Skeletal muscle cell (primary cell): ENCODE measurements around the gene IRAK1BP1.
"Not testable (repeated sequence)": the region's sequence is repeated elsewhere in the genome, so short reads cannot be mapped to it uniquely, and the experiment has no call there.

Experiments used
- DNase-seq: peaks from one replicate; pipeline ENCODE4 v3.0.0-alpha.2; 2010; ENCODE audit warnings: low read depth
- H3K4me3 ChIP-seq: 2 replicates; pipeline ENCODE4 v1.5.1; 2011; ENCODE audit warnings: low read depth, mild to moderate bottlenecking, control low read depth, low read length, moderate library complexity

Gene IRAK1BP1, protein sequence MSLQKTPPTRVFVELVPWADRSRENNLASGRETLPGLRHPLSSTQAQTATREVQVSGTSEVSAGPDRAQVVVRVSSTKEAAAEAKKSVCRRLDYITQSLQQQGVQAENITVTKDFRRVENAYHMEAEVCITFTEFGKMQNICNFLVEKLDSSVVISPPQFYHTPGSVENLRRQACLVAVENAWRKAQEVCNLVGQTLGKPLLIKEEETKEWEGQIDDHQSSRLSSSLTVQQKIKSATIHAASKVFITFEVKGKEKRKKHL

DNA sequence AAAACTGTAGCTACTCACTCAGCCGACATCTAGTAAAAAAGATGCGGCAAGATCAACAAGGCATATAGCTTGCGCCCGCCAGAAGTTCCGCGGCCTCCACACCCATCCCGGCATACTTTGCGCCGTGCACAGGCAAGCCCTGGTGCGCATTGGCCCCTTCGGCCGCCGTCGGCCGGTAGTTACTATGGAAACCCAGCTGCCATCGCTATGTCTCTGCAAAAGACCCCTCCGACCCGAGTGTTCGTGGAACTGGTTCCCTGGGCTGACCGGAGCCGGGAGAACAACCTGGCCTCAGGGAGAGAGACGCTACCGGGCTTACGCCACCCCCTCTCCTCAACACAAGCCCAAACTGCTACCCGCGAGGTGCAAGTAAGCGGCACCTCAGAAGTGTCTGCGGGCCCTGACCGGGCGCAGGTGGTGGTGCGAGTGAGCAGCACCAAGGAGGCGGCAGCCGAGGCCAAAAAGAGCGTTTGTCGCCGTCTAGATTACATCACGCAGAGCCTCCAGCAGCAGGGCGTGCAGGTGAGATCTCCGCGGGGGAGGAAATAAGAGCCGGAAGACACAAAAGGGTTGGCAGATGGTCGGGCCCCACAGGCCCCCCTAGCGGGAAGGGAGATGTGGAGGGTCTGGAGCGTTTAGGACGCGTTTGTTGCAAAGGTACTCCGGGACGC lies at the start of gene IRAK1BP1:
IRAK1BP1 (plus strand) TSS at position 182 of the 671 bp plus-strand sequence; CDS start at position 208, 26 bp downstream.
- peak; percentile 31 for DNase-seq
- H3K4me3 ChIP-seq = peak within 1 kb of the TSS; percentile 98

DNA sequence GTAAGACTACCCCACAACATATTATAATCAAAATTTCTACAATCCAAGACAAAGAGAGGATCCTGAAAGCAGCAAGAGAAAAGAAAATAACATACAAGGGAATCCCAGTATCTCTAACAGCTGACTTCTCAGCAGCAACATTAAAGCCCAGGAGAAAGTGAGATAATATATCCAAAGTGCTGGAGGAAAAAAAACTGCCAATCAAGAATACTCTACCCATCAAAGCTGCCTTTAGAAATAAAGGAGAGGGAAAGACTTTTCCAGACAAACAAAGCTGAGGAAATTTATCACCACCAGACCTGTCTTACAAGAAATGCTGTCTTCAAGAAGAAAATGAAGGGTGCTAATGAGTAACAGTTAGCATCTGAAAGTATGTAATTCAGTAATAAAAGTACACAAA lies 43.3 kb upstream of the IRAK1BP1 start:
- no peak for DNase-seq
- H3K4me3 ChIP-seq = no peak overlapping the region

DNA sequence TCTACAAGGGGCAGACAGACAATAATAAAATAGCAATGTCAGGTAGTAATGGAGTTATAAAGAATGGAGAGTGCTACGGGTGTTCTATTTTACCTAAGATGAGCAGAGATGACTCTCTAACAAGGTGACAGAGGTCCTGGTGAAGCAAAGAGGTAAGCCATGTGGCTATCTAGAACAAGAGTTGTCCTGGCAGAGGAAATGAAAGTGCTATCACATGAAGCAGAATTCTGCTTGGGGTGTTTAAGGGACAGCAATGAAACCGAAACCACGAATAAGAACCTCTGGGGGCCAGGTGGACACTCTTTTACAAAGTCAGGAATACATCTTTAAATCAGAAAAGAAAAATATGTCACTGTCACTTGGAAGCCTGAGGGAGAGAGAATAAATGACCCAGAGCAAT lies 37.9 kb upstream of the IRAK1BP1 start:
- no peak for DNase-seq
- H3K4me3 ChIP-seq = no peak overlapping the region

DNA sequence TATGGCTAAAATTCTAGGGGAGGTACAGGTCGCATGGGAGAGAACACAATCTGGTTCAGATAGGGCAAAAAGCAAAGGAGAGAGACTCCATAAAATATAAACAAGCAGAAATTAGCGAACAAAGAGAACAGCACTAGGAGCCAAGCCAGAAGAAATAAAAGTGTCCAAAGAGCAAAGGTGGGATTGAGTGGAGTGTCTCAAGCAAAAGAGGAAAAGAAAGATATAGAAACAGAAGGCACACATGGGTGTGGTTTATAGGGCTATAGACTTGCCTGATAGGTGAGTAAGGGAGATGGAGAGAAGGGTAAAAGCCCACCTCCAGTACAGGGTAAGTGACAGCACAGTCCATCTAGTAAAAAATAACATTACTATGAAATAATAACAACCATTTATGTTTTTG lies 36.5 kb upstream of the IRAK1BP1 start:
- no peak for DNase-seq
- no peak overlapping the region for H3K4me3 ChIP-seq

DNA sequence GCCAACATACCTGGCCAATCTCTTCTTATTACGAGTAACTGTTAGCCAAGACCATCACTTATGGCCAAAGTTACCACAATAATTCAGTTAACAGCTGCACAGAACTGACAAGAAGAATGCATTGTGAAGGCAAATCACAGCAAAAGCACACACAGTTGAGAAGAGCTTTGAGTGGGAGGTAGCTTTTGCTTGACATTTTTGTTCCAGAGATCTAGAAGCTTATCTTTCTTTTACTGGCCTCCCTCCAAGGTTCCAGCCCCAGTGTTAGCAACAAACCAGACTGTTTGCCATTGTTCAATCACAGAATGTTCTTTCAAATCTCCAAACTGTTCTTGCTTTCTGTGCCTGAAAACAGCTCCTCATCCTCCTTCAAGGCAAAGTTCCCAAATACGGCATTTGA lies 35.9 kb upstream of the IRAK1BP1 start:
- peak; percentile 11 for DNase-seq
- H3K4me3 ChIP-seq = no peak overlapping the region

DNA sequence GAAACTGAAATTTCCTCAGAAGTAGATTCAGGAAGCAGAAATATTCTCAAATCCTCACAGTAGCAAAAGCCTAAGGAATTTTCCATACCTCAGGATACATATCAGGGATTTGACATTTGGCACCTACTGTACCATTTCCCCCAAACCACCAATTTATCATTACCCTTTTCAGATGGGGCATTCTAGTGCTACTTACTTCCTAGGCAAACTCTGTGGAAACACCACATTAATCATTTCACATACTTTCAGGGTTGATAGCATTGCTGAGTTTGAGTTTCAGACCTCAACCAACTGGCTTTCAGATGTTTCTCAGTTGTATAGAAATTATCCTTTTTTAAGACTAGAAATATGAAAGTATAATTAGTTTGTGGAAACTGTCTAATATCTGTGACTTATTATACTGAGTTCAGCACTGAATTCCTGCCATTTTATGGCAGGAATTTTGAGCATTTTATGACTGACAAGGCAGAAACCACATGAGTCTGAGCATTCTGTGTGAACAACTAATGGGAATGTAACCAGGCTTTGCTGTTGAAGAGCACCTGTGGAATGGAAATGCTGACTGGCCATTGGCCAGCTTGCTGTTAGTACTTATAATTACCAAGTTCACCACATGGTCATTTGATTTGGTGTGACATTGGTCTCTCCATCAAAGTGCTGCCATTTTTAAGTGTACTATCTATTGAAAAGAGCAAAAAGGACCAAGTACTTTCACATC lies 35.1 kb upstream of the IRAK1BP1 start:
- no peak overlapping the region for H3K4me3 ChIP-seq
- DNase-seq = no peak

DNA sequence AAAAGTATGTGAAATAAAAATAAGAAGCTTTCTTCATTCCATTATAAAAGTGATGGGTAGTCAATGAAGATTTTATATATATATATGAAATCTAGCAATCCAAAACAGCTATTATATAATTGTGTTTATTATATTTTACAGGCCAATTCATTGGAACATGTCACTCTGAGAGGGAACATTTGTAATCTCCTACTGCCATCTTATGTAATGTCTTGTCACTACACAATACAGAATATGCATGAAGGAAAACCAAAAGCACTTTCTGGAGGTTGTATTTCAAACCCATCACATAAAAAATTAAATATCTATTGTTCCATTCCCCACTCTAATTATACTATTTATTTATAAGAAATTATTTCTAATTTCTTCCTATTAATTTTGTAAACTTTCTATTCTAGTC lies 31.5 kb upstream of the IRAK1BP1 start:
- no peak overlapping the region for H3K4me3 ChIP-seq
- no peak for DNase-seq

DNA sequence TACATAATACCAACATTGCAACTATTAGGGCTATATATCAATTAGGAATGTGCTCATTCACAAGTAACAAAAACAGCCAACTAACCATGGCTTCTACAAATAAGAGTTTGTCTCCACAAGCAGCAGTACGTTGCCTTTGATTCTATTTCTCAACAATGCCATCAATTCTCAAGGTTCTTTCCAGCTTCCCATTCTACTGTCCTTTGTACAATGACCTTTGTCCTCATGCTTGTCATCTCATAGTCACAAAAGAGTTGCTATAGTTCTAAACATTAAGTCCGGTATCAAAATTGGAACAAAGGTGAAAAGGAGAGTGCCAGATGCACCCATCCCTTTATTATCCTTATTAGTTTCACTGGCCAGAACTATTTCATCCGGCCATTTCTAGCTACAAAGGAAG lies 30.8 kb upstream of the IRAK1BP1 start:
- H3K4me3 ChIP-seq = no peak overlapping the region
- no peak for DNase-seq

DNA sequence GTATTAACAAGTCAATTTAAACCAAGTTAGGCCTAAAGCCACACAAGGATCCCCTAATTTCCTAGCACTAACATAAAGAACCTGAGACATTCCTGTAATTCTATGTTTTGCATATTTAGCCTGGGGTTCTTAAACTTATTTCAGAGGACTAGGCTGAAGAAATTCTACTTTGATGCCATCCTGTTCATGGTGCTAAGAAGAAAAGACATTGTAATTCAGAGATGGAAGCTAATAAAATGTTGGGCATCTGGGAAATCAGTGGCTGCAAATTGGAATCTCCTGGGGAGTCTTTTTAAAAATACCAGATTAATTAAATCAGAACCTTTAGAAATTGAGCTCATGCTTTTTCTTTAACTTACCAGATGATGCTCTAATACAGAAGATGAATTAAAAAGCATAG lies 26.2 kb upstream of the IRAK1BP1 start:
- DNase-seq = no peak

DNA sequence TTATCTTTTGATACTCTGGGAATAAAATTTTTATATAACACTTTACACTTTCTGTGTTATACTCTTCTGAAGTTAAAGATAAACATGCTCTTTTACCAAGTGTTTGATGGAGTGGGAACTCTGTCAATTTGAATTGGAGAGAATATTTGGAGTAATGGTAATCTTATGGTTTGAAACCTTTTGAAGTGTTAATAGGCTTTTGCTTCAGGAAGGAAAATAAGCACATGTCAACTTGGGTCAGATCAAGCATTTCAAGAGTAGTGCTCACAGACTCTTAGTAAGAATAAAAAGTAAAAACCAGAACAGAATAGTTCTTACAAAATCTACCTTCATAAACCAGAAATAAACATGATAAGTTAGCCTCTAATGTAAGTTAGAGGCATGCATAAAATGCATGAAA lies 24.4 kb upstream of the IRAK1BP1 start:
- H3K4me3 ChIP-seq = no peak overlapping the region
- DNase-seq = no peak

More for the DNA sequence above, 26.2 kb upstream of the IRAK1BP1 start:
- H3K4me3 ChIP-seq = no peak overlapping the region

DNA sequence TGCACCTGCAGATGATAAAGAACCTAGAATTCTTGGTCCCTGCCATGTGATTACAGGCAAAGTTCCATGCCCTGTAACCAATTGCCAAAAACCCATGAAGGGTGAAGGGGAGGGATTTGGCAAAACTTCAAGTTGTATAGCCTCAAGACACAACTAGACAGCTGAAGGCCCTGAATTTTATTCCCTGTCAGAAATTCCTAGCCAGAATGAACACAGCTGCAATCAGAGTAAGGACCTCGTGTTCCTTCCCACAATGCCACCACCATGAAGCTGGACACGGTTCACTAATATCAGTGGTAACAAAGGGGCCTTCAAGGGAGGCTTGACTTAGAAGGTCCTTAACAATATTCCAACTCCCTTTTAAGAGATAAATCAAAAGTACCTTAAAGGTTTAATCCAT lies 22.5 kb upstream of the IRAK1BP1 start:
- DNase-seq = peak; percentile 2
- H3K4me3 ChIP-seq = no peak overlapping the region

DNA sequence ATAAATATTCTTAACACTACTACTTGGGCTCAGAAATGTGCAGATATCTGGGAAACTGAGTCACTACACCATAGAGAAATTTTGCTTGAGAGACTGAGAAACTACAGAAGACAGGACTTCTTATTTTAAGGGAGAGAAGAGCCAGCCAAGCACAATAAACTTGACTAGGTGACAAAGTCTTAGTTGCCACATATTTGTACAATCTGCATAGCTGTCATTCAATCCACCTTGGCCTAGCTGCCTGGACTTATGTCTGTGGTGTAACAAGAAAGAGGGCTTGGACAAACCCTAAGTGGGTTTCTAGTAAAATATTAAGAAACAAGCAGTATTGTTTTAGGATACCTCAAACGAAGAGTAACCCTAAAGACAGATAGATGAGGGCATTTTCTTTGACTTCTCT lies 21.8 kb upstream of the IRAK1BP1 start:
- H3K4me3 ChIP-seq = no peak overlapping the region

DNA sequence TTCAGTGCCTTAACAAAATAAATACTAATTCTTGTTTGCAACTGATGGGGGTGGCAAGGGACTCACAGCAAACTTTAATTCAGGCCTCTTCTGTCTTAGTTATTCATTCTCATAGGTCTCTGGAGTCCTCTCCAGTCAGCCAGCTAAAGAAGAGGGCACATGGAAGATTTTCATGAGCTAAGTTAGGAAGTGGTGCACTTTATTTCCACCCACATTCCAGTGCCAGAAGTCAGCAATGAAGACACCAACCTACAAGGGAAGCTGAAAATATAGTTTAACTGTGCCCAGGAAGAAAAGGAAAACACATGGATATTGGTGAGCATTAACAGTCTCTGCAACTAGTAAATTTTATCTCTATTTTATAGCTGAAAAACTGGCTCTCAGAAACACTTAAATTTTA lies 16.7 kb upstream of the IRAK1BP1 start:
- no peak overlapping the region for H3K4me3 ChIP-seq
- DNase-seq = peak; percentile 4

More for the DNA sequence above, 21.8 kb upstream of the IRAK1BP1 start:
- DNase-seq = no peak

DNA sequence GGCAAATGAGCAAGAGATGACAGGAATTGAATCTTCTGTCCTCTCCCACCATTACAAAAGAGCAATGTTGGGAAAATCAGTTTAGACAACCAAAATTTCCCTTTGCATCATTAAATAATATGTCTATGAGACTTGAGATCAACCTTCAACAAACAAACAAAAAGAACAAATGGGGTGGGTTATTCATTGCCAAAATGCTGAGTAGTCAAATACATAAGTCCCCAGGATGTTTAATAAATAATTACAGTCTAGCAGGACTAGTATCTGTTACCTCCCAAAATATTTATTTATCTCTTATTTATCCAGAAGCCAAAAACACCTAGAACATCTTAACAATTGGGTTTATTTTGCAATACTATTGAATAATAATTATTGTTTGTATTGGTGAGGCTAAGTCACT lies 16.2 kb upstream of the IRAK1BP1 start:
- DNase-seq = no peak
- no peak overlapping the region for H3K4me3 ChIP-seq

DNA sequence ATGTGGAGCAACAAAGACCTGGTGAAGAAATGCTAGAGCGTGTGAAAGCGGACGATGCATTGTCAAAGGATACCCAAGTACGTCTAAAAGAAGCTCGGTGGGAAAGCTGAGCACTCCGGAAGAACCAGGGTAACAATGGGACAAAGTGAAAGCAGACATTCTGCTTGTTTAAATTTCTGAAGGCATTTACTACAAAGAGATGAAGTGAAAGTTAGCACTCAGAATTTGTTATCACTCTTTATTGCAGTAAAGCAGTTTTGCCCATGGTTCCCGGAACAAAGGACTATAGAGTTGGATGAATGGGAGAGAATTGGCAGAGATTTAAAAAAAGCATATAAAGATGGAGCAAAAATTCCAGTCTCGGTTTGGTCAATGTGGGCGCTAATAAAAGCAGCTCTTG lies 12.8 kb upstream of the IRAK1BP1 start:
- no peak for DNase-seq
- no peak overlapping the region for H3K4me3 ChIP-seq

DNA sequence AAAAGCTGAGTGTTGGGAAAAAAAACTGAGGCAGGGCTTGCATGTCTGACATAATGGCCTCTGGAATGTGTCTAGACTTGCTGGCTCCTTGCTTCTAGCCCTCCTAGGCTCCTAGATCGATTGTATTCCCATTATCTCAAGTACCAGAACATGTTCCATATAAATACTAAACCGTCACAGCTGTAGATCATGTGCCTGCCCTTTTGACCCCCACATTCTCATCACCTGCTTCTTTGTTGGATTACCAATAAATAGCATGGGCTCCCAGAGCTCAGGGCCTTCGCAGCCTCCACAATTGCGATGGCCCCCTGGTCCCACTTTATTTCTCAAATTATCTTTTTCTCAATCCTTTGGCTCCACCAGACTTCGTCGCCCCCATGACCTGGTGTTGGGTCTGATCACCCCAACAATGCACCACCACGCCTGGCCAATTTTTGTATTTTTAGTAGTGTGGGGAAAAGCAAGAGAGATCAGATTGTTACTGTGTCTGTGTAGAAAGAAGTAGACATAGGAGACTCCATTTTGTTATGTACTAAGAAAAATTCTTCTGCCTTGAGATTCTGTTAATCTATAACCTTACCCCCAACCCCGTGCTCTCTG lies 8.9 kb upstream of the IRAK1BP1 start:
- DNase-seq = not testable (repeated sequence)

DNA sequence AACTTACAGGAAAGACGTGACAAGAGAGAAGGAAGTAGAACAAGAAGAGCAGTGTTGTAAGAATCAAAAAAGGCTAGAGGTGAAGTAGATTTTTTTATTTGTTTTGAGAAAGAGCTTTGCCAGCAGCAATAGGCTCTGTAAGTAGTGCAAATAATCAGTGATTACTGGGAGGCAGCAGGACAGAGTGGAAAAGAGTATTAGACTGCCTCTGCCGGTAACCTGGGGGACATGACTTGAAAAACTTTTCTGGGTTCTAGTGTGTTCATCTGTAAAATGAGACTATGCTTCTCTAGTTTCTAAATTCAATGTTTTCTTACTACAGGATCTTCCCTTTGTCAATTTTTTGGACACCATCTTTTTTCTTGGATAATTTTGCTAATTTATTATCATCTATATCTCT lies 5.8 kb upstream of the IRAK1BP1 start:
- no peak for DNase-seq
- H3K4me3 ChIP-seq = no peak overlapping the region

More for the DNA sequence above, 8.9 kb upstream of the IRAK1BP1 start:
- H3K4me3 ChIP-seq = not testable (repeated sequence)

DNA sequence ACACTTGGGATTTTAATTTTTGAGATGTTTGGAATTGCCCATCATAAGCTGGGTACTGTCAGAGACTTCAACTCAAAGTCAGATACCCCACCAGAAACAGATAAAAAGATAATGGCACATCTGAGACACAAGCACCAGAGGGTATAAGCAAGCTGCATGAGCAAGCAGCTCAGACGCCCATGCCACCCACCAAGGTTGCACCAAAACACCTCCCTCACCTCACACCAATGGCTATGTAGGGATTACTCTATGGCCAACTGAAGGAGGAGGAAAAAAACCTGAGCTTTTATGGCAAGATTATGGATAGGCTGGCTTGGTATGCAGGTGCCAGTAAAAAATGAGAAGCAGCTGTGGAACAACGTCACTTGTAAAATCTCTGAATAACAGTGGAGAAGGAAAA lies 3.8 kb upstream of the IRAK1BP1 start:
- no peak overlapping the region for H3K4me3 ChIP-seq
- DNase-seq = no peak

DNA sequence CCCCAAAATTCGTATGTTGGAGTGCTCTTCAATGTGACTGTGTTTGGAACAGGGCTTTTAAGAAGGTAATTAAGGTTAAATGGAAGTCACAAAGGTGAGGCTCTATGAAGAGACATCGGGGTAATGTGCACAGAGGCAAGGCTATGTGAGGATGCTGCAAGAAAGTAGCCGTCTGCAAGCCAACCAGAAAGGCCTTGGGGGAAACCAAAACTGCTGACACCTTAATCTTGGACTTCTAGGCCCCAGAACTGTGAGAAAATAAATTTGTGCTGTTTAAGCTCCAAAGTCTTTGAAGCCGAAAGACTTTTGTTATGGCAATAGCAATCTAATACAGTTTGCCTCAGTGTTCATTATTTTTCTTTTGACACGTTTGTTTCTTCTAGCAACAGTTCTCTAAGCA lies 2.4 kb upstream of the IRAK1BP1 start:
- DNase-seq = no peak
- H3K4me3 ChIP-seq = no peak overlapping the region

DNA sequence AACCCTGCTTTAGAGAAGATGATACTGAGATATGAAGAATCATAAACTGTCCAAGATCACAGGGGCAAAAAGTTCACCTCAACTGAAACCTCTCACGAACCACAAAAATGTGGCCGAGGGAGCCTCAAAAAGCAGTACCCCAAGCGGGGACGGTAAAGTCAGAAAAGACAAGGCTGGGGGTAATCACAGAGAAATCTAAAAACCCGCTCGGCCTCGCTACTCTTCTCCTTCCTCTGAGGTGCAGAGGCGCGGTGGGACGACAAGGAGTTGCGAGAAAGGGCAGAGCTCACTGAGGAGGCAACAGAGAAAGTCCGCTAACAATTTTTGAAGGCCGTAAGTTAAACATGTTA lies 356 bp upstream of the IRAK1BP1 start:
- peak overlapping the region; percentile 98 for H3K4me3 ChIP-seq
- DNase-seq = no peak
